NCI-H1417 treated with DMSO at 0.1 percent for 48 hours (cell line): ENCODE results near the gene MRFAP1L1.
A peak's percentile ranks its signal among the peaks of the same experiment; 100 is the strongest.
"Not testable (repeated sequence)": the region's sequence is repeated elsewhere in the genome, so short reads cannot be mapped to it uniquely, and the experiment has no call there.

ENCODE experiments used
- DNase-seq: peaks from one replicate; lab custom pipeline; 2025; lab: John Stamatoyannopoulos, UW

MRFAP1L1 gene

DNA sequence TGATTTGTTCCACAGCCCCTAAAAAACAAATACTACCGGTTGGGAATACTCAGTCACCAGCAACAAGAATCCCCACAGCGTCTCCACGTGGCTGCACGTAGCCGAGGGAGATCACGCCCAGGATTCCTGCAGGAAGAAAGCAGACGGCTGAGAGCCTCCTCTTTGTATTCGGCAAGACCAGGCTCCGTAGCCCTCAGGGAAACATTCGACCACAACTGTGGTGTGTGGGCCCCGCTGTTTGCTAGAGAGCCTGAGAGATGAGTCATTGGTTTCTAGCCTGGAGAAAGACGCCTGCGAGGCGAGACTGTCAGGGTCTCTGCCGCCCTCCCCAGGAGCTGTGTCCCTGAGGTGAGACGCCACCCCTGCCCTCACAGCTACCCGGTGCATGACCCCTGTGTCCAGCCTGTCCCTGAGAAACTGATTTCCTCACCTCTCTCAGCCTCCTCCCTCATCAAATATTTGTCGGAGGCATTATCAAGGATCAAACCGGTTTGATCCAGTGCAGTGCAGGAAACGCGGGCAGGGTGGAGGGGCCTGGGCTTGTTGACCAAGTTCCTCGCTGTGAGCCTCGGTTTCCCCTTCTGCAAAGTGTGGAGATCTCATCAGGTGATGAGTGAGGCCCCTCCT lies 20.7 kb downstream of the MRFAP1L1 start:
- no peak for DNase-seq

DNA sequence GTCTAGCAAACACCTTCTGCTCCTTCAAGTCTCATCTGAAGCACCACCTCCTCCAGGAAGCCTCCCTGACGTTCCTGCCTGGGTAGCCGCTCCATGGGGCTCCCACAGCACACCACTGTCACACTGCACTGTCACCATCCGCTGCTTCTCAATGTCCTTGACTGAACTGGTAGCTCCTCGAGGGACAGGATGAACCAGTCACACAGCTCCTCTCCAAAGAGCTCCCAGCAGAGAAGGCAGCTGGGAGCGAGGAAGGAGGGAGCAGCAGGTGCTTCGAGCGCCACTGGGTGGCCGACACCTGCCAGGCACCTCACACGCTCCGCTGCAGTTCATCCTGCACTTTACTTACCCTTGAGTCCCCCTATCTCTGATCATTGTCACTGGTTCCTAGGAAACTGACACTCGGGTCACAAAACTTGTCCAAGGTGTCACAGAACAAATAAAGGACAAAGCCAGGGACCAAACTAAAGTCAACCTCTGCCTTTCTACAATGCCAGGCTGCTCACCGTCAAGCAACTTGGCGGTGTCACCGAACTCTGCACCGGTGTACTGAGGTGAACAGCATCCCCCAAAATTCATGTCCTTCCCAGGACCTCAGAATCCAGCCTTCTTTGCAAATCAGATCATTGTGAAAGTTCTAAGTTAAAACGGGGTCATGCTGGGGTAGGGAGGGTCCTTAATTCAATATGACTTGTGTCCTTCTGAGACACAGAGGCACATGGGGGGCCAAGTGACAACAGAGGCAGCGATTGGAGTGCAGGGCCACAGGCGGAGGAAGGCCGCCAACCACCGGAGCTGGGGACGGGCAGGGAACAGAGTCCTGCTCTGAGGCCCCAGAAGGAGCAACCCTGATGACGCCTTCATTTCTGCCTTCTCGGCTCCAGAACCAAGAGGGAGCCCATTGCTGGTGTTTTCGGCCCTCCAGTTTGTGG lies 21.5 kb downstream of the MRFAP1L1 start:
- no peak for DNase-seq

DNA sequence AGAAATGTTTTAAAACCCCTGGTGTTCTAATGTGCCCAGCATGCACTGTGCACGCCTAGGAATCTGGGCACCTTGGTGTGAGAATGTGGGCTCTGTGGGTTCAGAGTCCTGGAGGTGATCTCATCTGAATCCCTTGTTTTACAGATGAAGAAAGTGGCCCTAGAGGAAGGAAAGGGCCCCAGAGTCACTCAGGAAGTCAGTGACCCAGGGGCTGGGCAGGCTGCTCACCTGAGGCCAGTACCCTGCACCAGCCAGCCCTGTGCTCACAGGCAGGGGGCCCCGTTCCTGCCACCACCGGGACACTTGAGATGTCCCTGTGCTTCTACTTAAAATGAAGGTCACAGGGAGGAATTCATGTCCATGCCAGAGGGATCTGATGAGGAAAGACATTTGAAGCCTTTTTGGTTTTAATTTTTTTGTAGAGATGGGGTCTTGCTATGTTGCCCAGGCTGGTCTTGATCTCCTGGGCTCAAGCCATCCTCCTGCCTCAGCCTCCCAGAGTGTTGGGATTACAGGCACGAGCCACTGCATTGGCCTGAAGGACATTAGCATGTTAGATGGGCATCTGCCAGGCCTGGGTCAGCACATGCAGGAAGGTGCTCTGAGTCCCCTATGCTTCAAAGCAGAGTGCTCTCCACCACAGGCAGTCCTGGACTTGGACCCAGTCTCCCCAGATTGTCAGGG lies 23.4 kb downstream of the MRFAP1L1 start:
- no peak for DNase-seq

DNA sequence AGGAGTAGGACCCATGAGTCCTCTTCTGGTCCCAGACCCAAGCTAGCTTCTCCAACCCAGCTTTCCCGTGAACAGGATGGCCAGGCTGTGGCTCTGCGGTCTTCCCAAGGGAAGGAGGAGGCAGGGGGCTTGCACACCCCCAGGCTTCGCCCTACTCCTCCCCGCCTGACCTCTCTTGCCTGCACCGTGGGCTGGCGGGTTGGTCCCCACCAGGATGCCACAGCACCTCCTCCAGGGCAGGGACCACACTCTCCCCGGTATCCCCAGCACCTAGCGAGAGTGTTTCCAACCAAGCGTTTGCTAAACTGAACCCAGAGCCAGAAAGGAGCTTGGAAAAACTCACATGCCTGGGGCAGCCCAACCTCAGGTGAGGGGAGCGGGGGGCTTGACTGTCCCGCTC lies 25.0 kb downstream of the MRFAP1L1 start:
- DNase-seq: no peak

DNA sequence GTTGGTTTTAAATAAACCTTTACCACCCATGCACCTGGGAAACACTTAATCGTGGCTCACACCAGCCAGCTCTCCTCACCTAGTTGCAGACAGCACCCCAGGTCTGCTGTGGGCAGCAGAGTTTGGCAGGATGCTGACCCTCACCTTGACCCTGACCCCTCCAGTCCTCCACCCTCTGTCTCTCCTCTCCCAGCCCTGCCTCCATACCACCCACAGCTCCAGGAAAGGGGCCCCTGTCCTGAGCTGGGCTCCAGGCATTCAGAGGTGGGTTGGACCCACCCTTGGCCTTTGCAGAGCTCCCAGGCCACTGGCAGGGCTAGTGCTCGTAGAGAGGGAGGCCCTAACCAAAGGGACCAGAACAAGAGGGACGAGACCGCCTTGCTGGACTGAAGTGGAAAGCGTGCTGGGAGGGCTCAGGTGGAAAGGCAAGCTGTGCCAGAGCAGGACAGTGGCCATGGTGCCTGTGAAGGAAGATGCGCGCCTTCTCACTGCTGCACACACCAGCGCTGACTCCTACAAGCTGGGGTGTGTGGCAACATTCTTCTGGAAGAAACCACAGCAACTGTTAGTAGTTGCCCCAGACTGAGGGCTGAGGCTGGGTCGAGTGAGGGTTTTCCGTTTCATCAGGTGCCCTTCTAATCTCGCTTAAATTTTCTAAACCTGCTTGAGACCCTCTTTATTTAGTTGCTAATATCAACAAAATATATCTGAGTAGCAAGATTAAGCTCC lies 26.6 kb downstream of the MRFAP1L1 start:
- DNase-seq: no peak

DNA sequence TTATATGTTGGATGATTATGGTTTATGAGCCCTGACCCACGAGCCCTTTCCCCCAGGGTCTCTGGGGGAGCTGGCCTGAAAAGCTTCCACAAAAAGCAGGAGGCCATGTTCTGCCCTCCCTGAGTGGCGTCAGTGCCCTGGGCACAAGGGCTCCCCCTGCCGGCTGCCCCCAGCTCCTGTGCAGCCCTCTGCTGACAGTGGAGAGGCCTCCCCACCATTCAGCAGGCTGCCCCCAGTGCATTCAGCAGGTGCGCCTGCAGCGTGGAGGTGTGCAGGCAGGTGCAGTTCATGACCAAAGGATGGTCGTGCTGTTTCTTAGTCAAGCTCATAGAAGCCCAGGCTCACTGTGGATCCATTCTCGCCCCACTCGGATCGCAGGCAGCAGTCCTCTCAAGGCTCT lies 28.5 kb downstream of the MRFAP1L1 start:
- no peak for DNase-seq

DNA sequence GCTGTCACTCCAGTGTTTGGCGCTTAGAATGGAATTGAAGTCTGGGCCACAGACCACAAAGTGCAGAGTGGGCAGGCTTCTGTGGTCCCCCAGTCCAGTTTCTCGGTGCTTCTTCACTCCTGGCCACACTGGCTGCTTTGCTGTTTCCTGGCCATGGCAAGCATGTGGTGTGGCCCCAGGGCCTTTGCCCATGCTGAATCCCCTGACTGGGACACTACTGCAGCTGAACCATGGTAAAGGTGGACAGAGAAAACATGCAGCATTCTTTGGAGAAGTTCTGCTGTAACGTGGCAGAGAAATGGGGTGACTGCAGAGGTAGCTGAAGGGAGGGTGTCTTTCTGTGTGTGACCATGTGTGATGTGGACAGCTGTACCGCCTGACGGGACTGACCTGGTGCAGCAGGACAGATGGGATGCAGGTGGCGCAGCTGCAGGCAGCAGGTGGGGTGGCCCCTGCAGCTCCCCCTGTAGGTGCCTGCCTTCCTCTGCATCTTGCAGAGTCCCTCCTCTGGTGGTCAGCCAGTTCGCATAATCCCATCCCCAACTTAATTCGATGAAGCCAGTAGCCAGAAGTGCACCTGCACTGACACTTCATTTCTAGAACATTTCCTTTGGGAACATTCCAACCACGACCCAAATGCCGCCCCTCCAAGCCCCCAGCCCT lies 29.2 kb downstream of the MRFAP1L1 start:
- no peak for DNase-seq

DNA sequence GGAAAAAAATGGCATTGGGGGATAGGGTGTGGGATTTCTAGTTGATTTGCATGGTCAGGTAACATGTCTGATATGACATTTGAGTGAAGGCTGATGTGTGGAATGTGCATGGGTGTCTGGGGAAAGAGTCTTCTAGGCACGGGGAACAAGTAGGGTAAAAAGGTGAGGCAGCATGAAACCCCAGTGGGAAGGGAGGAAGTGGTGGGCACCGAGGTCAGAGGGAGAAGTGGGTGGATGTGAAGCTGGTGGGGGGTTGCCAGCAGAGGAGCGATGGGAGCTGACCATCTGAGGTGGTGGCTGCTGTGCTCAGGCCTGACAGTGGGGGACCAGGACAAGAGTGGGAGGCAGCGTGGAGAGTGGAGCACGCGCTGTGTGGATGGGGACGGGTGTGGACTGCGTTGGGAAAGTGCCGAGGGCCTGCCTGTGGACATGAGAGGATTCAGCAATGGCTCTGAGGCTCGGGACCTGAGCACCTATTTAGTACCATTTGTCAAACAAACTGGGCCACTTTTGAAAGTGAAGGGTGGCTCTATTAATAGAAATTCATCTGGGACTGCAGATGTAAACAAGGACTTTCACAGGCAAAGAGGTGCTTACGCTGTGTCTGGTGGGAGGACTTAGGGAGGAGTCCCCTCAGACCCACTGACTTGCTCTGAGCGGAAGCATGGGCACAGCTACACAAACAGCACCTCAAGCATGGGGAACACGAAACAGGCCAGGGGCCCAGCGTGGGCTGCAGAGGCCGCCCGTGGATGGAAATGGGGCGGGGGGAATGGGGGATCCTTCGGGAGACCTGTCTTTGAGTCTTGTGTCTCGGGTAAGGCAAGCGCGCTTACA lies 32.7 kb downstream of the MRFAP1L1 start:
- no peak for DNase-seq

DNA sequence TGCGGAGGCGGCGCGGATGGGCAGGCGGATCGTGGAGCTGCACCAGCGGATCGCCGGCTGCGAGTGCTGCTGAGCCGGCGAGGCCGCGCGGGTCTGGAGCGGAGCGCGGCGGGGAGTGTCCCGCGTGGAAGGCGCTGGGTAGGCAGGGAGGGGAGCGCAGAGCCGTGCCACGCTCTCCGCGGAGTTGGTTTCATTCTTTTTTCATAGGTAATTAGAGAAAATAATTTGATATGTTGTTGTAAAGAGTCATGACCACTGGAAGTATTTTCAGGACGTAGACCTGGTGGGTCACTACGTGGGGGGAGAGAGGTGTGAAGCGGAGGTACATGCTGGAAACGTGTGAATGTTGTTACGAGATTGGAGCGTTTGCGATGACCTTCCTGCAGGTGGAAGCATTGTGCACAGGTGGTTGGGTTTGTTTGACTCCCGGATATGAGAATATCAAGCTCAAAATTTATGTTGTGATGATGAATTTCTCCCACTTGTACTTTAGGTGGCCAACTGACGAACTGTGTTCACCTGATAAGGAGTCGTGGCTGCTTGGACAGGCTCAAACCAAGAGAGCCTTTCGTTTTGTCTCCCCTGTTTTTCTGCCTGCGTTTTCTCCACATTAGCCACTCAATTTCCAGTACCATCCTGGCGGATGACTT lies 35.0 kb downstream of the MRFAP1L1 start:
- DNase-seq: no peak

DNA sequence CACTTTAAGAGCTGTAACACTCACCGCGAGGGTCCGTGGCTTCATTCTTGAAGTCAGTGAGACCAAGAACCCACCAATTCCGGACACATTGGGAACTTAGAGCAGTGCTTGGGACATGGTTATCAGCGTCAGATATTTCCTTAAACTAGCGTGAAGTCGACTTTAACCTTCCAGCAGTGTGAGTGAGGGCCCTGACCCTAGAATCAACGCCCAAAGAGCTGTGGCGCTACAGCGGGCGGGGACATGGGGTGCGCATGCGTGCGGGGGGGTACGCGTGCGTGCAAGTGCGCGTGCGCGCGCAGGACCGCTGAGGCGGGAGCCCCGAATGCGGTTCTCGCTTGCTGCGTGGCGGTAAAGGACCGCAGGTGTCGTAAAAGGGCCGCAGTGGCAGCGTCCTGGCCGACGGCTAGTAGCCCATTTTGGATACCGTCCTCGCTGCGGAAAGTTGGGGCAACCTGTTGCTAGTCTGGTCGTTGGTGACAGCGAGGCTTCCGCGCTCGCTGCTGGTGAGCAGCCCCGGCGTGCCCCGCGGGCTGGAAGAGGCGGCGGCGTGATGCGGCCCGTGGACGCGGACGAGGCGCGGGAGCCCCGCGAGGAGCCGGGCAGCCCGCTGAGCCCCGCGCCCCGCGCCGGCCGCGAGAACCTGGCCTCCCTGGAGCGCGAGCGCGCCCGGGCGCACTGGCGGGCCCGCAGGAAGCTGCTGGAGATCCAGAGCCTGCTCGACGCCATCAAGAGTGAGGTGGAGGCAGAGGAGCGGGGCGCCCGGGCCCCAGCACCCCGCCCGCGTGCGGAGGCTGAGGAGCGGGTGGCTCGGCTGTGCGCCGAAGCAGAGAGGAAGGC lies 35.8 kb downstream of the MRFAP1L1 start:
- DNase-seq: peak; percentile 55

DNA sequence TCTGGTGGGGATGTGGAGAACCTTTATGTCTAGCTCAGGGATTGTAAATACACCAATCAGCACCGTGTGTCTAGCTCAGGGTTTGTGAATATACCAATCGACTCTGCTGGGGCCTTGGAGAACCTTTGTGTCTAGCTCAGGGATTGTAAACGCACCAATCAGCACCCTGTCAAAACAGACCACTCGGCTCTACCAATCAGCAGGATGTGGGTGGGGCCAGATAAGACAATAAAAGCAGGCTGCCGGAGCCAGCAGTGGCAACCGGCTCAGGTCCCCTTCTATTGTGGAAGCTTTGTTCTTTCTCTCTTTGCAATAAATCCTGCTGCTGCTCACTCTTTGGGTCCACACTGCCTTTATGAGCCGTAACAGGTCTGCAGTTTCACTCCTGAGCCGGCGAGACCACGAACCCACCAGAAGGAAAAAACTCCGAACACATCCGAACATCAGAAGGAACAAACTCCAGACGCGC lies 36.4 kb downstream of the MRFAP1L1 start:
- not testable (repeated sequence) for DNase-seq

DNA sequence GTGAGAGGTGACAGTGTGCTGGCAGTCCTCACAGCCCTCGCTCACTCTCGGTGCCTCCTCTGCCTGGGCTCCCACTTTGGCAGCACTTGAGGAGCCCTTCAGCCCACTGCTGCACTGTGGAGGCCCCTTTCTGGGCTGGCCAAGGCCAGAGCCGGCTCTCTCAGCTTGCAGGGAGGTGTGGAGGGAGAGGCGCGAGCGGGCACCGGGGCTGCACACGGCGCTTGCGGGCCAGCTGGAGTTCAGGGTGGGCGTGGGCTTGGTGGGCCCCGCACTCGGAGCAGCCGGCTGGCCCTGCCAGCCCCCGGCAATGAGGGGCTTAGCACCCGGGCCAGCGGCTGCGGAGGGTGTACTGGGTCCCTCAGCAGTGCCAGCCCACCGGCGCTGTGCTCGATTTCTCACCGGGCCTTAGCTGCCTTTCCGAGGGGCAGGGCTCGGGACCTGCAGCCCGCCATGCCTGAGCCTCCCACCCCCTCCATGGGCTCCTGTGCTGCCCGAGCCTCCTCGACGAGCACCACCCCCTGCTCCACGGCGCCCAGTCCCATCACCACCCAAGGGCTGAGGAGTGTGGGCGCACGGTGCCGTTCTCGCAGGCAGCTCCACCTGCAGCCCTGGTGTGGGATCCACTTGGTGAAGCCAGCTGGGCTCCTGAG lies 37.0 kb downstream of the MRFAP1L1 start:
- not testable (repeated sequence) for DNase-seq

DNA sequence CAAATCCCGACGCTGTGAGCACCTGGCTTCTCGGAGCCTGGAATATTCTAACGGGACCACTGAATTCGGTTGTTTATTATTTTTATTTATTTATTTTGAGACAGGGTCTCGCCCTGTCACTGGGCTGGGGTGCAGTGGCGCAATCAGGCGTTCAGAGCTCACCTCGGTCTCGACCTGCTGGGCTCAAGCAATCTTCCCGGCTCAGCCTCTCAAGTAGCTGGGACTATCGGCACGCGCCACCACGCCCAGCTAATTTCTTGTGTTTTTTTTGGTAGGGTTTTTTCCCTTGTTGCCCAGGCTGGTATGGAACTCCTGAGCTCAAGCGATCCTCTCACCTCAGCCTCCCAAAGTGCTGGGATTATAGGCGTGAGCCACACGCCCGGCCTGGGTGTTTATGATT lies 37.5 kb downstream of the MRFAP1L1 start:
- DNase-seq: no peak

DNA sequence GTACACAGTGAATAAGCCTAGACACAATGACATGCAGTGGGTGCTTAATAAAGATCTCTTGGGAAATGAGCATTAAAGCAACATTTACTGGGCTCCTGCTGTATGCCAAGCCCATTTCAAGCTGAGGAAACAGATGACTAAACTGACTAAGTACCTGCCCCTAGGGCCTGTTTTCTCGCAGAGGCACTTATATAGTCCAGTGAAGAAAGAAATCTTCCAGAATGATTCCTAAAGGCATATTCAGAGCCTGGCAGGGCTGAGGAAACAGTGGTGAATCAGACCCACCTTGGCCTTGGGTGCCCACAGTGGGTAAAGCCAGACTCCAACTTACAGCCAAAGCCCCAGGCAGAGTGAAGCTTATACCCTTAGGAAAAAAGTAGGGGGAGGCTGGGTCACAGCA lies 38.0 kb downstream of the MRFAP1L1 start:
- no peak for DNase-seq

DNA sequence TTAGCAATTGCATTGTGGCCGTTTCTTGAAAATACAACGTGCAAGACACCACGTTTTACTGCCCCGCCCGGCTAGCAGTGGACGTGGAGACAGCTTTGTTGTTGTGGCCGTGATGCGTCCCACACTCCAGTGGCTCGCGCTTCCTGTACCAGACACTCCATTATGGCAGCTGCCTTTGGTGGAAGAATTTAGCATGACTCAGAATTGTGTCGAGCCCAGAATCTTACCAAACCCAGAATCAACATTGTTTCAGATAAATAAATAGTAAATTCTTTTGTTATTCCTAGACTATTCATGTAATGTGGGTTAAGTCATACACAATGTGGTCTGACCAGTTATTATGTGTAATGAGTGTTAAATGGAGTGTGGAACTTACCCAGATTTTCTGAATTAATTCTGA lies 41.3 kb downstream of the MRFAP1L1 start:
- DNase-seq: no peak

DNA sequence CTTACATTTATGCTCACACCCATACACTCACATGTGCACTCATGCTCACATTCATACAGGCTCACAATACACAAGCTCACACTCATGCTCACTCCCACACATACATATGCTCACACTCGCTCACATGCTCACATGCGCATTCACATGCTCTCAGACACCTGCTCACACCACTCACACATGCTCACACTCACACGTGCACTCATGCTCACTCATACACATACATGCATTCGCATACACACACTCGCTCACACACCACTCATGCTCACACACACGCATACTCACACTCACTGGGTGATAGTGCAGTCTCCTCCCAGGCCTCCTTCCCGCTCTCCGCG lies 44.4 kb downstream of the MRFAP1L1 start:
- DNase-seq: no peak

DNA sequence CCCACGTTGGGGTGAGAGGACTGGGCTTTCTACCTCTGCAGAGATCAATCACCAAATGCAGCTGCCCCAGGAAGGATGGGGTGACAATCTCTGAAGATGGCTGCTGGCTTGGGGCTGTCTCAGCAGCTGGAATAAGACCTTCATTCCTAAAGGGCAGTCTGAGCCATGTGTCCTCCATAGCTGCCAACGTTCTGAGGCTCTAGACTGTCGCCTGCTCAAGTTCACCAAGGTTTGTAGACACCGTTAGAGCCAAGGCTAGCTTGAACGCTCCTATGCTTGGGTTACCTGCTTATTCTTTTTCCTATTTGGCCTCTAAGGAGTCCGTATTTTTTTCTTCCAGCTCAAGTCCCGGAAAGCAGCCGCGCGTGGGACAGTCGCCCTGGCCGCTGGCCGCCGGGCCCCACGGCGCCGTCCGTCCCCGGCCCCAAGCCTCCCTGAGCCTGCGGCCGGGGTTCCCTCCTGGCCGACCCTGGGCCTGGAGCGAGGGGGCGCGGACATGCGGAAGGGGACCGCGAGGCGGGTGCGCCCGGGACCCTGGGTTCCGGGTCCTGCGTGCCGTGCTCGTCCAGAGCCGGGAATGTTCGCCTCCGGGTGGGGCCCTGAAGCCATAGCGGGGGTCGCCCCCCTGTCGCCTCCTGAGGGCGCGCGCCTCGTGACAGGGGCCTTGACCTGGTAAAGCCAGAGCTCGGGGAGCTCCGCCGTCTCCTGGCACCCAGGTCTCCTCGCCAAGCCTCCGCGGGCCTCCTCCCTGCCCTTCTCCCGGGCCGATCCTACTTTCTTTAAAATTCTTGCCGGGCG lies 45.9 kb downstream of the MRFAP1L1 start:
- no peak for DNase-seq

DNA sequence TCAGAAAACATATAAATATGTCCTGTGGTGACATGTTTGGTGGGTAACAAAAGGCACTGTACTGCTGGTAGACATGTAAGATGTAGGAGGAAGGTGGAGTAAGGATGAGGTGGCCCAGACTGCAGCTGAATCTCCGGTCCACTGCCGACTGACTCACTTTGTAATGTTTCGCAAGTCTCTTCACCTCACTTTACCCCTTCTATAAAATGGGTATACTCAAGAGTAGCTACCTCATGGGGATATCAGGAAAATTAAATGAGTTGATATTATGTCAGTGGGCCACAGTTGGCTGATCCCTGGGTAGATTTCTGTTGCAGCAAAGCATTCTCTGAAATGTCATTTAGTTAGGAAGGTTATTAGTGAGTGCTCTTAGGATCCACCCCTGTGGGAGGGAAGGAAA lies 47.1 kb downstream of the MRFAP1L1 start:
- DNase-seq: no peak
